Pancreas (tissue), 10 donors: ENCODE data around the gene PALLD. TPM values are rescaled to one million over a fixed set of nuclear protein-coding genes. Genes with fewer than 3 reads are reported as not detected.
A peak's percentile ranks its signal among the peaks of the same experiment; 100 is the strongest.
"Not testable (repeated sequence)": the region's sequence is repeated elsewhere in the genome, so short reads cannot be mapped to it uniquely, and the experiment has no call there.

Experiments
- ATAC-seq, 4 donors: fragments of 200-7000 bp; cut with Tn5 transposase; one replicate each; pipeline versions ENCODE4 v1.8.0 to v1.9.1; 2020; ENCODE audit warnings: mild to moderate bottlenecking in 4 of 4, moderate library complexity in 4 of 4
- DNase-seq, 6 donors: peaks; one replicate each; pipeline ENCODE4 v3.0.0-alpha.2; 2020
- FAIRE-seq: peaks from 2 replicates; lab custom pipeline; 2012; peaks lifted over from hg19 to GRCh38; lab: Jason Lieb, UNC
- H3K27ac ChIP-seq, 4 donors: fragments of 200-600 bp; sonication (generic); 1 replicate in 3 of 4; 2 replicates in 1 of 4; pipeline versions ENCODE4 v1.5.0 to v1.8.0; 2020
- H3K27me3 ChIP-seq, 4 donors: fragments of 200-600 bp; one replicate each; pipeline ENCODE4 v1.8.0; 2021
- H3K36me3 ChIP-seq, 3 donors: fragments of 200-600 bp; sonication (generic) in 1 of 3; one replicate each; pipeline versions ENCODE4 v1.5.0 to v1.8.0; 2020 to 2021
- H3K4me1 ChIP-seq, 3 donors: fragments of 200-600 bp; one replicate each; pipeline ENCODE4 v1.8.0; 2021
- H3K4me3 ChIP-seq, 4 donors: fragments of 200-600 bp; sonication (generic) in 2 of 4; one replicate each; pipeline versions ENCODE4 v1.5.0 to v1.8.0; 2020 to 2021
- H3K9me3 ChIP-seq, 4 donors: fragments of 200-600 bp; one replicate each; pipeline ENCODE4 v1.8.0; 2021
- WGBS, 2 donors: extraction: QIAGEN DNeasy Blood & Tissue Kit; methylation state at CpG; one replicate each; pipeline ENCODE4 v1.1.7; 2013; 5-methylcytosine and 5-hydroxymethylcytosine counted together
- intact Hi-C, 3 donors: fragments of 100-400 bp; cut with DNase I; formaldehyde crosslinking; loops; one replicate each; pipeline versions ENCODE4 v1.11.1 to v1.14.2; 2022
- polyA plus RNA-seq, 2 donors: library from polyadenylated mRNA; stranded (reverse); fragments of 200-250 nt; gene quantifications; one replicate each; pipeline ENCODE4 v1.2.3, GENCODE V29; 2013
- total RNA-seq, 6 donors: library from RNA; stranded (reverse); fragmentation: NEBNext Ultra II Directional in 4 of 6; extraction: Animal tissue kit (Norgen Biotek cat#: 25700) in 4 of 6; gene quantifications; one replicate each; pipeline versions ENCODE4 v1.2.1 to v1.2.4, GENCODE V29; 2021 to 2023
- TF ChIP-seq, protein P1 (sequence below), 4 donors: fragments of 200-600 bp; sonication (generic) in 3 of 4; IDR thresholded peaks; one replicate each; pipeline versions ENCODE4 v1.5.0 to v1.8.0; 2021; ENCODE audit warnings: antibody characterized with exemption in 4 of 4
- donor health status: healthy with polysubstance abuse.
- donor health status: DM: no; HTN: no; CAD: no; lungs with moderate emphysema.
- donor health status: DM: no; HTN: no; CAD: no.
- donor health status: control.
- donor health status: control.
- donor health status: Bipolar disorder and iron deficiency.
- donor health status: DM: yes; HTN: yes; CAD: no.
- donor health status: DM: no; HTN: no; CAD: no.
- donor health status: DM: no; HTN: no; CAD: no.
- donor health status: DM: yes; HTN: yes; CAD: no.

PALLD gene
- total and polyA plus RNA-seq, 8 donors = 4.4 to 44.2 (median 14.1) TPM

DNA sequence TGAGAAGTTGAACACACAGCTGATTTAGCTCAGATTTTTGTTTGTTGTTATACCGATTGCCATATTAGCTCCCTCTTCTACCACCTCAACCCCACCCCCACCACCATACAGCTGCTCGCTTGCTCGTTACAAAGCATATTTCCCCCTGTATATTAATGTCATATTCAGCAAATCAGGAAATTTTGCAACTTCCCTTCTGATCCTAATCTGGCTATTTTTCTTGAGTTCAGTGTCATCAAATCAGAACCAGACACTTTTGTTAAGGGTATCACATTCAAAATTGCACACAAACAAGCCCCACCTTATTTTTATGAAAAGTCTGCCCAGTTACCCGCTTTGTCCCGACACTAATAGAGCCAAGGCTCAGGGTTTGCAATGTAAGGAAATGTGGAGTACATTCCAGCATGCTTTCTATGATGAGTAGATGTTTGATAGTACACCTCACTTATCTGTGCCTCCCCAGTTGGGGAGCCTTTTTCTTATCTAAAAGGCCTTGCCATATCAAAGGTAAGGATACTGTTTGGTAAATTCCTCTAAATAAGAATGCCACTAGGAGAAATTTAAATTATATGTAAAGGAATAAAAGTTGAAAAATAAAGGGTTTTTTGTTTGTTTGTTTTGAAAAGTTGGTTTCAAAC is 301.0 kb downstream of the PALLD start:
- Histone ChIP-seq H3K9me3 (no peaks in the 10 kb centered on the region), H3K27me3 (no peaks in the 10 kb centered on the region), H3K4me3 (no peak overlapping the region), H3K4me1 (no peaks in the 10 kb centered on the region), H3K27ac (no peak overlapping the region), H3K36me3 (no peaks in the 10 kb centered on the region)
- ATAC-seq (peak in 1 of 4 donors; percentile 43), FAIRE-seq (no peak), DNase-seq (no peak)
- intact Hi-C loops = no loop called here
- WGBS, 2 donors = 90 to 92% methylated on average over 5 of the region's 5 CpGs
- TF ChIP-seq, protein P1, sequence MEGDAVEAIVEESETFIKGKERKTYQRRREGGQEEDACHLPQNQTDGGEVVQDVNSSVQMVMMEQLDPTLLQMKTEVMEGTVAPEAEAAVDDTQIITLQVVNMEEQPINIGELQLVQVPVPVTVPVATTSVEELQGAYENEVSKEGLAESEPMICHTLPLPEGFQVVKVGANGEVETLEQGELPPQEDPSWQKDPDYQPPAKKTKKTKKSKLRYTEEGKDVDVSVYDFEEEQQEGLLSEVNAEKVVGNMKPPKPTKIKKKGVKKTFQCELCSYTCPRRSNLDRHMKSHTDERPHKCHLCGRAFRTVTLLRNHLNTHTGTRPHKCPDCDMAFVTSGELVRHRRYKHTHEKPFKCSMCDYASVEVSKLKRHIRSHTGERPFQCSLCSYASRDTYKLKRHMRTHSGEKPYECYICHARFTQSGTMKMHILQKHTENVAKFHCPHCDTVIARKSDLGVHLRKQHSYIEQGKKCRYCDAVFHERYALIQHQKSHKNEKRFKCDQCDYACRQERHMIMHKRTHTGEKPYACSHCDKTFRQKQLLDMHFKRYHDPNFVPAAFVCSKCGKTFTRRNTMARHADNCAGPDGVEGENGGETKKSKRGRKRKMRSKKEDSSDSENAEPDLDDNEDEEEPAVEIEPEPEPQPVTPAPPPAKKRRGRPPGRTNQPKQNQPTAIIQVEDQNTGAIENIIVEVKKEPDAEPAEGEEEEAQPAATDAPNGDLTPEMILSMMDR (IDR thresholded peaks at IDR 0.05) = no peak

DNA sequence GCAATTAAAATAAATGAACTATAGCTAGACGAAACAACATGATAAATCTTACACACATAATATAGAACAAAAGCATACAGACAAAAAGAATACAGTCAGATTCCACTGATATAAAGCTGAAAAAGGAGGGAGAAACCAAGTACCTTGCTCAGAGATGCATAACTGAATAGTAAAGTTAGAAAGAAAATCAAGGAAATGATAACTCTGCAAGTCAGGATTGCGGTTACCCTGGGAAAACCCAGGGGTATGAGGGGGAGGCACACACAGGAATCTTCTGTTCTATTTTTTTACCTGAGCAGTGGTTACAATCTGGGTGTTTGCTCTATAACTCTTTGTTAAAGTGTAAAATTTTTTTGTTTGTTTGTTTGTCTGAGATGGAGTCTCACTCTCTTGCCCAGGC is 304.1 kb downstream of the PALLD start:
- intact Hi-C loops = no loop called here
- no peak for FAIRE-seq
- no peak for DNase-seq
- 91 to 95% methylated on average over 2 of the region's 2 CpGs for WGBS, 2 donors
- TF ChIP-seq, protein P1 (IDR thresholded peaks at IDR 0.05) = no peak
- Histone ChIP-seq H3K9me3 (no peaks in the 10 kb centered on the region), H3K4me1 (no peaks in the 10 kb centered on the region), H3K4me3 (no peak overlapping the region), H3K27me3 (no peaks in the 10 kb centered on the region), H3K36me3 (no peaks in the 10 kb centered on the region), H3K27ac (no peak overlapping the region)
- no peak for ATAC-seq

DNA sequence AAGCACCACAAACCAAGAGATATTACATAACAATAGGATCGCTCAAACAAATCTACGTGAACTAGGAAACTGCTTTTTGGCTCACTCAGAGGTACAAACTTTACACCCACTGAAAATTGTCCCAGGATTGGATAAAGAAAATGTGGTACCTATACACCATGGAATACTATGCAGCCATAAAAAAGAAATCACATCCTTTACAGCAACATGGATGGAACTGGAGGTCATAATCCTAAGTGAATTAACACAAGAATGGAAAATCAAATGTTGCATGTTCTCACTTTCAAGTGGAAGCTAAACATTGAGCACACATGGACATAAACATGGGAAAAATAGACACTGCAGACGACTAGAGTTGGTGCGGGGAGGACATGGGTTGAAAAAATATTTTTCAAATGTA is 305.4 kb downstream of the PALLD start:
- Histone ChIP-seq H3K9me3 (no peaks in the 10 kb centered on the region), H3K36me3 (no peaks in the 10 kb centered on the region), H3K27ac (no peak overlapping the region), H3K27me3 (no peaks in the 10 kb centered on the region), H3K4me3 (no peak overlapping the region), H3K4me1 (no peaks in the 10 kb centered on the region)
- intact Hi-C loops = no loop called here
- ATAC-seq (no peak), DNase-seq (no peak), FAIRE-seq (no peak)
- TF ChIP-seq, protein P1 (IDR thresholded peaks at IDR 0.05) = no peak
- 95 to 96% methylated on average over 4 of the region's 4 CpGs for WGBS, 2 donors

GRCh38 chr4:168803052-168803451 is 306.2 kb downstream of the PALLD start:
- FAIRE-seq, H3K36me3 ChIP-seq, H3K27ac ChIP-seq, intact Hi-C loops, H3K4me1 ChIP-seq, DNase-seq, H3K27me3 ChIP-seq, H3K9me3 ChIP-seq, H3K4me3 ChIP-seq: not testable (repeated sequence)
- WGBS, 2 donors = 80 to 88% methylated on average over 5 of the region's 5 CpGs
- peak in 2 of 4 donors; percentile 58 to 65 for ATAC-seq

DNA sequence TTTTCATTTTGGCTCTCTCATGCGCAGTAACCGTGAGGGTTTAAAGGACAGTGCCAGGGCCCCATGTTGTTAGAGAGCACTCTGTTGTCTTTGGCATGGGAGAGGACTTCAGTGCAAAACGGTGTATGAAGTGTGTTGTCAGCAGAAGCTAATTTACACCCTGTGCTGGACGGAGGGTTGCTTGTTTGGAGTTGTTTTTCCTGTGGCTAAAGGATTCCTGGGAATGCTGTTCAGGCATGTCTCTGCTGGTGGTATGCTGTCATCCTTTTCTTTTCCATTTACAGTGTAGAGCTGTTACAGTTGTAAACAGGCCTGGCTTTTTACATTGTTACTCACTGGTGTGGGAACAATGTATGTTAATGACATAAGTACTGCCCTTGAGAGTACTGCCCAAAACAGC is 306.9 kb downstream of the PALLD start:
- H3K4me3 ChIP-seq = no peak overlapping the region
- no peaks in the 10 kb centered on the region for H3K27me3 ChIP-seq
- H3K27ac ChIP-seq = no peak overlapping the region
- no peaks in the 10 kb centered on the region for H3K4me1 ChIP-seq
- TF ChIP-seq, protein P1 (IDR thresholded peaks at IDR 0.05) = no peak
- ATAC-seq (peak in 1 of 4 donors; percentile 18), FAIRE-seq (no peak), DNase-seq (no peak)
- H3K9me3 ChIP-seq = no peaks in the 10 kb centered on the region
- intact Hi-C loops = no loop called here
- WGBS, 2 donors = 72 to 89% methylated on average over 4 of the region's 4 CpGs
- H3K36me3 ChIP-seq = no peaks in the 10 kb centered on the region
